Ovary (tissue), 3 donors: Measurements from ENCODE around the gene PTGER2.

Experiments
- POLR2A ChIP-seq: fragments of 450-650 bp; IDR thresholded peaks from one replicate; pipeline ENCODE4 v1.6.1; 2017; ENCODE audit warnings: antibody characterized with exemption, mild to moderate bottlenecking, moderate library complexity
- TF ChIP-seq, protein P1 (sequence below), 3 donors: fragments of 450-650 bp in 2 of 3; fragments of 200-600 bp in 1 of 3; IDR thresholded peaks; one replicate each; pipeline versions ENCODE4 v1.5.1 to v1.8.0; 2016 to 2022; ENCODE audit warnings: antibody characterized with exemption in 3 of 3, mild to moderate bottlenecking in 1 of 3
- donor health status: DM: no; HTN: no; CAD: no.

DNA sequence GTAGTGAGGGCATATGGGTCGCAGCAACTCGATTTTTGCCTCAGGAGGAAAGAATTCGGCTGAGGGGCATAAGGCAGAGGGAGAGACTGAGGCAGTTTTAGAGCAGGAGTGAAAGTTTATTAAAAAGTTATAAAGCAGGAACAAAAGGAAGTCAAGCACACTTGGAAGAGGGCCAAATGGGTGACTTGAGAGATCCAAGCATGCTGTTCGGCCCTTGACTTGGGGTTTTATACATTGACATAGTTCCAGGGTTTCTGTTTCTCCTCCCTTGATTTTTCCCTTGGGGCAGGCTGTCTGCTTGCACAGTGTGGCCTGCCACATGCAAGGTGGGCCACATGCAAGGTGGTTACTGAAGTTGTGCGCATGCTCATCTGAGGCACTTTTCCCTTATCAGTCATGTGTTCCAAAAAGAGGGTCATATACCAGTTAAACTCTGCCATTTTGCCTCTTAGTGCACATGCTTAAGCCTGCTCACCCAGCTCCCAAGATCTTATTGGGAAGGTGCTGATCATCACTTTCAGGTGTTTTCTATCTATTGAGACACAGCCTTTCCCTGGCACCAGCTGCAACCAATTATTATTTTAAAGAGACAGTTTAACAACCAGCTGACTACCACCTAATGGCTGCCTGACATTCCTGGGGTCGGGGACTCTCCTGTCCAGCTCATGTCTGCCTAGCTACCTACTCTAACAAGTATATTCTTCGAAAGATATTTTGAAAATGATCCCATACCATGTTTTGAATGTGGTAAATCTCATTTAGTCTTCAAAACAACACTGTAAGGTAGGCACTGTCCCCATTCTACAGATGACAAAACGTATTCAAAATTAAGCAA, 19.9 kb downstream of the PTGER2 start:
- TF ChIP-seq, protein P1, sequence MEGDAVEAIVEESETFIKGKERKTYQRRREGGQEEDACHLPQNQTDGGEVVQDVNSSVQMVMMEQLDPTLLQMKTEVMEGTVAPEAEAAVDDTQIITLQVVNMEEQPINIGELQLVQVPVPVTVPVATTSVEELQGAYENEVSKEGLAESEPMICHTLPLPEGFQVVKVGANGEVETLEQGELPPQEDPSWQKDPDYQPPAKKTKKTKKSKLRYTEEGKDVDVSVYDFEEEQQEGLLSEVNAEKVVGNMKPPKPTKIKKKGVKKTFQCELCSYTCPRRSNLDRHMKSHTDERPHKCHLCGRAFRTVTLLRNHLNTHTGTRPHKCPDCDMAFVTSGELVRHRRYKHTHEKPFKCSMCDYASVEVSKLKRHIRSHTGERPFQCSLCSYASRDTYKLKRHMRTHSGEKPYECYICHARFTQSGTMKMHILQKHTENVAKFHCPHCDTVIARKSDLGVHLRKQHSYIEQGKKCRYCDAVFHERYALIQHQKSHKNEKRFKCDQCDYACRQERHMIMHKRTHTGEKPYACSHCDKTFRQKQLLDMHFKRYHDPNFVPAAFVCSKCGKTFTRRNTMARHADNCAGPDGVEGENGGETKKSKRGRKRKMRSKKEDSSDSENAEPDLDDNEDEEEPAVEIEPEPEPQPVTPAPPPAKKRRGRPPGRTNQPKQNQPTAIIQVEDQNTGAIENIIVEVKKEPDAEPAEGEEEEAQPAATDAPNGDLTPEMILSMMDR (IDR thresholded peaks at IDR 0.05): no peak
- no peak for TF ChIP-seq POLR2A
